OCI-LY1 (cell line): Measurements from ENCODE around the gene CSGALNACT2.

Experiments
- H2AFZ ChIP-seq: fragments of 200-600 bp; sonication (generic), shearing (Covaris generic); 2 replicates; pipeline ENCODE4 v1.6.0; 2014; ENCODE audit warnings: antibody characterized with exemption, mild to moderate bottlenecking, low read length
- H3F3A ChIP-seq: fragments of 200-600 bp; sonication (generic), shearing (Covaris generic); 2 replicates; pipeline ENCODE4 v1.6.0; 2014; ENCODE audit warnings: mild to moderate bottlenecking, antibody characterized with exemption, low read length, moderate library complexity; ENCODE audit not compliant: insufficient read depth
- H3K27ac ChIP-seq: fragments of 200-600 bp; sonication (generic); 2 replicates; pipeline ENCODE4 v1.5.1; 2014; ENCODE audit warnings: low read length, mixed run types, mild to moderate bottlenecking, low read depth; ENCODE audit not compliant: poor library complexity, severe bottlenecking
- H3K27me3 ChIP-seq: fragments of 200-600 bp; sonication (generic); 2 replicates; pipeline ENCODE4 v1.6.0; 2014; ENCODE audit warnings: antibody characterized with exemption, mild to moderate bottlenecking, low read length, moderate library complexity; ENCODE audit not compliant: insufficient read depth
- H3K36me3 ChIP-seq: fragments of 200-600 bp; sonication (generic); 2 replicates; pipeline ENCODE4 v1.6.1; 2014; ENCODE audit warnings: mild to moderate bottlenecking, antibody characterized with exemption, low read length, moderate library complexity, mixed read lengths; ENCODE audit not compliant: insufficient read depth
- H3K4me1 ChIP-seq: fragments of 200-600 bp; sonication (generic); 2 replicates; pipeline ENCODE4 v1.5.1; 2014; ENCODE audit warnings: mild to moderate bottlenecking, low read length, moderate library complexity; ENCODE audit not compliant: insufficient read depth, severe bottlenecking
- H3K4me2 ChIP-seq: fragments of 200-600 bp; sonication (generic), shearing (Covaris generic); 2 replicates; pipeline ENCODE4 v1.6.1; 2014; ENCODE audit warnings: low read length
- H3K4me3 ChIP-seq: fragments of 200-600 bp; sonication (generic); 2 replicates; pipeline ENCODE4 v1.5.1; 2014; ENCODE audit warnings: low read length, low read depth, mild to moderate bottlenecking, mixed read lengths; ENCODE audit not compliant: poor library complexity, severe bottlenecking
- H3K79me2 ChIP-seq: fragments of 200-600 bp; shearing (Covaris generic); 2 replicates; pipeline ENCODE4 v1.6.1; 2016; ENCODE audit warnings: mixed run types, low read length, mixed read lengths; ENCODE audit not compliant: insufficient read depth
- H3K9ac ChIP-seq: fragments of 200-600 bp; sonication (generic), shearing (Covaris generic); 2 replicates; pipeline ENCODE4 v1.6.1; 2014; ENCODE audit warnings: mild to moderate bottlenecking, low read length, mixed read lengths
- H3K9me2 ChIP-seq: fragments of 200-600 bp; sonication (generic), shearing (Covaris generic); 2 replicates; pipeline ENCODE4 v1.6.1; 2014; ENCODE audit warnings: low read depth, mild to moderate bottlenecking, low read length, mixed read lengths
- H3K9me3 ChIP-seq: fragments of 200-600 bp; shearing (Covaris generic); 2 replicates; pipeline ENCODE4 v1.6.1; 2014; ENCODE audit warnings: low read length, mixed read lengths
- H4K20me1 ChIP-seq: fragments of 200-600 bp; sonication (generic), shearing (Covaris generic); 2 replicates; pipeline ENCODE4 v1.6.0; 2016; ENCODE audit warnings: mild to moderate bottlenecking, low read length; ENCODE audit not compliant: insufficient read depth
- CTCF ChIP-seq: fragments of 200-600 bp; sonication (generic), shearing (Covaris generic); IDR thresholded peaks from 2 replicates; pipeline ENCODE4 v1.5.1; 2017; ENCODE audit warnings: mild to moderate bottlenecking, antibody characterized with exemption, low read length, moderate library complexity, mixed read lengths
- EZH2 ChIP-seq: fragments of 200-600 bp; sonication (generic), shearing (Covaris generic); IDR thresholded peaks from 2 replicates; pipeline ENCODE4 v1.8.0; 2017; ENCODE audit warnings: borderline replicate concordance, mixed run types, mild to moderate bottlenecking, antibody characterized with exemption, low read length, moderate library complexity, mixed read lengths

The CSGALNACT2 gene

GRCh38 chr10:43112608-43112961 is 25.7 kb upstream of the CSGALNACT2 start:
- H3K9me2 ChIP-seq = no peaks in the 10 kb centered on the region
- no peaks in the 10 kb centered on the region for H3F3A ChIP-seq
- H3K4me2 ChIP-seq = no peak overlapping the region
- no peaks in the 10 kb centered on the region for H3K4me1 ChIP-seq
- no peak for TF ChIP-seq EZH2
- TF ChIP-seq CTCF = no peak
- H3K27ac ChIP-seq = no peak overlapping the region
- H3K9ac ChIP-seq = no peak overlapping the region
- H3K27me3 ChIP-seq = no peaks in the 10 kb centered on the region
- H3K36me3 ChIP-seq = no peaks in the 10 kb centered on the region
- H4K20me1 ChIP-seq = no peaks in the 10 kb centered on the region
- no peaks in the 10 kb centered on the region for H3K79me2 ChIP-seq
- no peak overlapping the region for H3K4me3 ChIP-seq
- H3K9me3 ChIP-seq = no peaks in the 10 kb centered on the region
- H2AFZ ChIP-seq = no peak overlapping the region

- H3K4me3 ChIP-seq = no peak overlapping the region
- no peaks in the 10 kb centered on the region for H3K9me3 ChIP-seq
- no peaks in the 10 kb centered on the region for H3K36me3 ChIP-seq
- H4K20me1 ChIP-seq = no peaks in the 10 kb centered on the region
- H3F3A ChIP-seq = no peaks in the 10 kb centered on the region
- no peak overlapping the region for H3K4me2 ChIP-seq
- no peaks in the 10 kb centered on the region for H3K27me3 ChIP-seq
- H2AFZ ChIP-seq = no peak overlapping the region
- H3K9ac ChIP-seq = no peak overlapping the region
- H3K27ac ChIP-seq = no peak overlapping the region
- H3K9me2 ChIP-seq = no peaks in the 10 kb centered on the region
- TF ChIP-seq CTCF (no peak), EZH2 (no peak)
- no peaks in the 10 kb centered on the region for H3K79me2 ChIP-seq
- H3K4me1 ChIP-seq = no peaks in the 10 kb centered on the region
These were observed 24.8 kb upstream of the CSGALNACT2 start for GRCh38 chr10:43113201-43114087.

GRCh38 chr10:43114088-43114742 is 24.0 kb upstream of the CSGALNACT2 start:
- H2AFZ ChIP-seq = no peak overlapping the region
- no peaks in the 10 kb centered on the region for H3K4me1 ChIP-seq
- H3K9ac ChIP-seq = no peak overlapping the region
- no peaks in the 10 kb centered on the region for H3K36me3 ChIP-seq
- H3K9me2 ChIP-seq = no peaks in the 10 kb centered on the region
- H4K20me1 ChIP-seq = no peaks in the 10 kb centered on the region
- H3K27ac ChIP-seq = no peak overlapping the region
- H3K79me2 ChIP-seq = no peaks in the 10 kb centered on the region
- no peak for TF ChIP-seq CTCF
- no peak for TF ChIP-seq EZH2
- H3K4me2 ChIP-seq = no peak overlapping the region
- H3K9me3 ChIP-seq = no peaks in the 10 kb centered on the region
- H3K27me3 ChIP-seq = no peaks in the 10 kb centered on the region
- H3F3A ChIP-seq = no peaks in the 10 kb centered on the region
- H3K4me3 ChIP-seq = no peak overlapping the region
